Trophoblast cell (in vitro differentiated cells and primary cell): ENCODE results near the gene ZNF805.

Experiments
- DNase-seq, 2 donors: peaks; one replicate each; pipeline ENCODE4 v3.0.0-alpha.2; 2016
- H2AFZ ChIP-seq: 2 replicates; pipeline ENCODE4 v1.6.1; 2013; ENCODE audit warnings: low read length, moderate library complexity, mild to moderate bottlenecking; ENCODE audit not compliant: insufficient read depth, poor library complexity
- H2AK5ac ChIP-seq: 2 replicates; pipeline ENCODE4 v1.6.1; 2013; ENCODE audit warnings: mild to moderate bottlenecking, low read length
- H2BK120ac ChIP-seq: 2 replicates; pipeline ENCODE4 v1.6.1; 2013; ENCODE audit warnings: low read length, mild to moderate bottlenecking, moderate library complexity; ENCODE audit not compliant: insufficient read depth, poor library complexity
- H2BK12ac ChIP-seq: 2 replicates; pipeline ENCODE4 v1.6.1; 2013; ENCODE audit warnings: mild to moderate bottlenecking, low read length, moderate library complexity
- H2BK5ac ChIP-seq: 2 replicates; pipeline ENCODE4 v1.6.1; 2013; ENCODE audit warnings: low read length, low read depth, moderate library complexity, mild to moderate bottlenecking; ENCODE audit not compliant: poor library complexity
- H3K14ac ChIP-seq: 2 replicates; pipeline ENCODE4 v1.6.1; 2013; ENCODE audit warnings: mild to moderate bottlenecking, low read length
- H3K18ac ChIP-seq: 2 replicates; pipeline ENCODE4 v1.6.1; 2013; ENCODE audit warnings: mild to moderate bottlenecking, low read length
- H3K23ac ChIP-seq: 2 replicates; pipeline ENCODE4 v1.6.1; 2013; ENCODE audit warnings: low read length
- H3K27ac ChIP-seq: 2 replicates; pipeline ENCODE4 v1.5.1; 2013; ENCODE audit warnings: low read depth, mild to moderate bottlenecking, inconsistent platforms, low read length, moderate library complexity
- H3K27me3 ChIP-seq: 2 replicates; pipeline ENCODE4 v1.6.1; 2013; ENCODE audit warnings: inconsistent platforms, mild to moderate bottlenecking, low read length, moderate library complexity; ENCODE audit not compliant: insufficient read depth
- H3K36me3 ChIP-seq, 2 experiments: 1 replicate in 1 of 2; 2 replicates in 1 of 2; pipeline ENCODE4 v1.6.1; 2013; ENCODE audit warnings: low read length in 2 of 2, mild to moderate bottlenecking in 2 of 2, moderate library complexity in 1 of 2; ENCODE audit not compliant: insufficient read depth in 2 of 2, control insufficient read depth in 1 of 2
- H3K4ac ChIP-seq: 2 replicates; pipeline ENCODE4 v1.6.1; 2013; ENCODE audit warnings: low read depth, mild to moderate bottlenecking, low read length, moderate library complexity
- H3K4me1 ChIP-seq, 2 experiments: 1 replicate in 1 of 2; 2 replicates in 1 of 2; pipeline ENCODE4 v1.6.1; 2013; ENCODE audit warnings: low read length in 2 of 2, mild to moderate bottlenecking in 2 of 2, moderate library complexity in 1 of 2; ENCODE audit not compliant: insufficient read depth in 2 of 2, control insufficient read depth in 1 of 2
- H3K4me2 ChIP-seq: 2 replicates; pipeline ENCODE4 v1.6.1; 2013; ENCODE audit warnings: inconsistent platforms, mild to moderate bottlenecking, low read length, moderate library complexity
- H3K4me3 ChIP-seq: 2 replicates; pipeline ENCODE4 v1.5.1; 2013; ENCODE audit warnings: mild to moderate bottlenecking, low read depth, low read length, inconsistent platforms
- H3K79me1 ChIP-seq: one replicate; pipeline ENCODE4 v1.6.1; 2013; ENCODE audit warnings: low read length
- H3K79me2 ChIP-seq: 2 replicates; pipeline ENCODE4 v1.6.1; 2013; ENCODE audit warnings: low read length, mild to moderate bottlenecking; ENCODE audit not compliant: control insufficient read depth, insufficient read depth, poor library complexity
- H3K9ac ChIP-seq: 2 replicates; pipeline ENCODE4 v1.6.1; 2013; ENCODE audit warnings: mild to moderate bottlenecking, low read length
- H3K9me3 ChIP-seq: 2 replicates; pipeline ENCODE4 v1.6.1; 2013; ENCODE audit warnings: low read depth, mild to moderate bottlenecking, control low read depth, inconsistent platforms, low read length; ENCODE audit not compliant: insufficient read depth
- H4K12ac ChIP-seq: 2 replicates; pipeline ENCODE4 v1.6.1; 2013; ENCODE audit warnings: low read depth, mild to moderate bottlenecking, low read length, moderate library complexity
- H4K8ac ChIP-seq: 2 replicates; pipeline ENCODE4 v1.6.1; 2013; ENCODE audit warnings: low read depth, mild to moderate bottlenecking, low read length, moderate library complexity
- H4K91ac ChIP-seq: one replicate; pipeline ENCODE4 v1.6.1; 2013; ENCODE audit warnings: low read depth, mild to moderate bottlenecking, low read length, moderate library complexity
- WGBS: extraction: QIAGEN DNeasy Blood & Tissue Kit; methylation state at CpG from one replicate; pipeline ENCODE4 v1.1.7; 2013; ENCODE audit warnings: missing lambda C conversion rate; ENCODE audit not compliant: insufficient read length, insufficient coverage; ENCODE audit errors: extremely low coverage; 5-methylcytosine and 5-hydroxymethylcytosine counted together

ZNF805 gene

DNA sequence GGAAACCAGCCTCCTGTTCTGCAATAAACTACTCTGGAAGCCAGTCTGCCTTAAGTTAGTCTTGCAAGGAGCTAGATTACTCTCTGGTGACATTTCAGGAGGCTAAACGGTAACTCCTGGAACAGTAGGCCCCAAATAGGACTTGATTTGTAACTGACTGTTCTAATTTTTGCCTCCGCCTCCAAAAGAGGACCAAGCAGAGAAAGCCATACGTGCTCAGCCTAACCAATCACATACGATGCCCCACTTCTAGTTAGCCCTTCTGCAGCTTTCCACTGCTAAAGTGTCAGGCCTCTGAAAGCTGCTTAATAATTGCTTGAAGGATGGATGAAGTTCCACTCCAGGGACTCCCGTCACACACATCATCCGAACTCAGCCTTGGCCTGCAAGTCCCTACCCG, 744 bp downstream of the ZNF805 start:
- no peak overlapping the region for H4K12ac ChIP-seq
- no peak overlapping the region for H2BK5ac ChIP-seq
- H3K4me1 ChIP-seq: peaks cover 5 to 11% of the 10 kb centered on the region in 2 experiments
- WGBS: no CpG with 5 or more reads among the region's 7 CpGs
- H3K18ac ChIP-seq: peak overlapping the region; percentile 34
- peak overlapping the region; percentile 44 for H2AK5ac ChIP-seq
- DNase-seq: no peak
- H3K9me3 ChIP-seq: no peaks in the 10 kb centered on the region
- H2BK12ac ChIP-seq: no peak overlapping the region
- peak overlapping the region; percentile 22 for H4K91ac ChIP-seq
- peaks cover 17 to 21% of the 10 kb centered on the region in 2 experiments for H3K36me3 ChIP-seq
- no peak overlapping the region for H3K23ac ChIP-seq
- H4K8ac ChIP-seq: peak overlapping the region; percentile 56
- peak overlapping the region; percentile 61 for H3K4ac ChIP-seq
- H3K79me2 ChIP-seq: peaks cover 9% of the 10 kb centered on the region
- H2BK120ac ChIP-seq: peak overlapping the region; percentile 17
- H3K27ac ChIP-seq: no peak overlapping the region
- H3K4me3 ChIP-seq: peak overlapping the region; percentile 90
- peak overlapping the region; percentile 79 for H3K4me2 ChIP-seq
- H3K79me1 ChIP-seq: peaks cover 9% of the 10 kb centered on the region
- peak overlapping the region; percentile 65 for H3K9ac ChIP-seq
- H2AFZ ChIP-seq: peak overlapping the region; percentile 18
- H3K27me3 ChIP-seq: no peaks in the 10 kb centered on the region
- H3K14ac ChIP-seq: peak overlapping the region; percentile 33

DNA sequence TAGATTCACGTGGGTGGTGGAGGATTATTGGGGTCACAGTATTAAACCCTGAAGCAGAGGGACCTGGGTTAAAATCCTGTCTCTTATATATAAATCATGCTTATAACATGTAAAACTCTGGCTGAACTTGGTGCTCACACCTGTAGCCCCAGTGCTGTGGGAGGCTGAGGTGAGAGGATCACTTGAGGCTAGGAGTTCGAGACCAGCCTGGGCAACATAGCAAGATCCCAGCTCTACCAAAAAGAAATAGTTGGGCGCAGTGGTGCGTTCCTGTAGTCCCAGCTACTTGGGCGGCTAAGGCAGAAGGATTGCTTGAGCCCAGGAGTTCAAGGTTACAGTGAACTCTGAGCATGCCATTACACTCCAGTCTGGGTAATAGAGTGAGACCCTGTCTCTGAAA, 2.4 kb downstream of the ZNF805 start:
- Histone ChIP-seq H4K12ac (no peak overlapping the region), H3K18ac (no peak overlapping the region), H3K27ac (no peak overlapping the region), H4K91ac (no peak overlapping the region), H4K8ac (no peak overlapping the region), H3K9ac (no peak overlapping the region), H3K27me3 (no peaks in the 10 kb centered on the region), H3K4me1 (peaks cover 5 to 11% of the 10 kb centered on the region in 2 experiments), H3K4me2 (no peak overlapping the region), H2BK5ac (no peak overlapping the region), H2AFZ (no peak overlapping the region), H3K14ac (no peak overlapping the region), H3K79me1 (peaks cover 9% of the 10 kb centered on the region), H3K4me3 (no peak overlapping the region), H3K36me3 (peaks cover 24 to 29% of the 10 kb centered on the region in 2 experiments), H3K79me2 (peaks cover 9% of the 10 kb centered on the region), H3K9me3 (no peaks in the 10 kb centered on the region), H2BK12ac (no peak overlapping the region), H3K4ac (peak overlapping the region; percentile 15), H3K23ac (no peak overlapping the region), H2AK5ac (no peak overlapping the region), H2BK120ac (no peak overlapping the region)
- DNase-seq: no peak
- no CpG with 5 or more reads among the region's 5 CpGs for WGBS

DNA sequence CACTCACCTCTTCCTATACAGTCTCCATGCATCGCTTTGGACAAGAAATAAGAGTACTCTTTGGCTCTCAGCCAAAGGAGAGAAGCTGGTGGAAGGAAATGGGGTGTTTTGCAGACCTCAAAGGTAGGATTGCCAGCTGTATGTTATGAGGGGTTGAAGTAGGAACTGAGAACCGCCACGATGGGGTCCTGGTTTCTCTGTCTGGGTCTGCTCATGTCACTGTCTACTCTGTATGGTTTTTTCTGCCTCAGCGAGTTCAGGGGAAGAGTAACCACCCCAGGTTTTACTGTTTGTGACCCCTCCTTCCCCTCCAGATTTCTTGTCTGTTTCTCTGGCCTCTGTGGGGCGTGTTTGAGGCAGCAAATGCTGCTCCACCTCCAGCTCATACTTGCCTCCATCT, 4.1 kb downstream of the ZNF805 start:
- no peak overlapping the region for H2BK5ac ChIP-seq
- H3K4me2 ChIP-seq: no peak overlapping the region
- H4K8ac ChIP-seq: no peak overlapping the region
- no peak overlapping the region for H2BK120ac ChIP-seq
- no peak overlapping the region for H2BK12ac ChIP-seq
- H3K4ac ChIP-seq: no peak overlapping the region
- no peak overlapping the region for H3K4me3 ChIP-seq
- H3K23ac ChIP-seq: no peak overlapping the region
- H3K79me1 ChIP-seq: peaks cover 9% of the 10 kb centered on the region
- no peaks in the 10 kb centered on the region for H3K27me3 ChIP-seq
- H3K18ac ChIP-seq: no peak overlapping the region
- no peak overlapping the region for H3K27ac ChIP-seq
- H3K9me3 ChIP-seq: no peaks in the 10 kb centered on the region
- WGBS: no CpG with 5 or more reads among the region's 5 CpGs
- H2AFZ ChIP-seq: no peak overlapping the region
- peaks cover 5 to 11% of the 10 kb centered on the region in 2 experiments for H3K4me1 ChIP-seq
- no peak overlapping the region for H3K14ac ChIP-seq
- H4K91ac ChIP-seq: no peak overlapping the region
- H3K79me2 ChIP-seq: peaks cover 9% of the 10 kb centered on the region
- H3K36me3 ChIP-seq: peaks cover 29 to 39% of the 10 kb centered on the region in 2 experiments
- H2AK5ac ChIP-seq: no peak overlapping the region
- no peak overlapping the region for H3K9ac ChIP-seq
- H4K12ac ChIP-seq: no peak overlapping the region
- no peak for DNase-seq

- no peak overlapping the region for H2BK12ac ChIP-seq
- no peak overlapping the region for H2BK120ac ChIP-seq
- H3K4me2 ChIP-seq: no peak overlapping the region
- peaks cover 6% of the 10 kb centered on the region for H3K79me1 ChIP-seq
- no peak overlapping the region for H3K27ac ChIP-seq
- no peak overlapping the region for H4K12ac ChIP-seq
- no peak overlapping the region for H3K23ac ChIP-seq
- H3K36me3 ChIP-seq: peaks cover 32 to 42% of the 10 kb centered on the region in 2 experiments
- no peak overlapping the region for H2AFZ ChIP-seq
- no peak overlapping the region for H3K4ac ChIP-seq
- no peak for DNase-seq
- no peaks in the 10 kb centered on the region for H3K27me3 ChIP-seq
- no peak overlapping the region for H3K9ac ChIP-seq
- no peak overlapping the region for H2AK5ac ChIP-seq
- H3K4me3 ChIP-seq: no peak overlapping the region
- no peaks in the 10 kb centered on the region for H3K9me3 ChIP-seq
- H3K79me2 ChIP-seq: peaks cover 9% of the 10 kb centered on the region
- H3K18ac ChIP-seq: no peak overlapping the region
- H3K4me1 ChIP-seq: peaks cover 5 to 10% of the 10 kb centered on the region in 2 experiments
- no CpG with 5 or more reads among the region's 5 CpGs for WGBS
- no peak overlapping the region for H2BK5ac ChIP-seq
- H4K91ac ChIP-seq: no peak overlapping the region
- H3K14ac ChIP-seq: no peak overlapping the region
- no peak overlapping the region for H4K8ac ChIP-seq
These were observed 4.6 kb downstream of the ZNF805 start for GRCh38 chr19:57245066-57245465.
